Neural cell (in vitro differentiated cells): ENCODE results near the gene SUMO3. TPM values are rescaled to one million over a fixed set of nuclear protein-coding genes. Genes with fewer than 3 reads are reported as not detected.

Experiments used
- H2AFZ ChIP-seq: fragments of 200-600, 300-800 bp; sonication (generic), shearing (Covaris generic); 2 replicates; pipeline ENCODE4 v1.6.0; 2014; ENCODE audit warnings: low read depth, mild to moderate bottlenecking, antibody characterized with exemption, low read length, moderate library complexity
- H3F3A ChIP-seq: fragments of 200-600 bp; shearing (Covaris generic); 2 replicates; pipeline ENCODE4 v1.6.1; 2016; ENCODE audit warnings: mild to moderate bottlenecking, moderate library complexity, mixed read lengths, antibody characterized with exemption, low read length; ENCODE audit not compliant: insufficient read depth, poor library complexity, severe bottlenecking
- H3K27ac ChIP-seq: fragments of 200-600, 300-800 bp; sonication (generic), shearing (Covaris generic); 2 replicates; pipeline ENCODE4 v1.5.1; 2014; ENCODE audit warnings: mild to moderate bottlenecking, low read length, moderate library complexity
- H3K27me3 ChIP-seq: fragments of 300-800, 200-600 bp; sonication (generic), shearing (Covaris generic); 2 replicates; pipeline ENCODE4 v1.6.0; 2014; ENCODE audit warnings: mild to moderate bottlenecking, low read depth, low read length, moderate library complexity; ENCODE audit not compliant: insufficient read depth
- H3K36me3 ChIP-seq: fragments of 300-800, 200-600 bp; sonication (generic), shearing (Covaris generic); 2 replicates; pipeline ENCODE4 v1.5.1; 2014; ENCODE audit warnings: mild to moderate bottlenecking, antibody characterized with exemption, low read length, moderate library complexity; ENCODE audit not compliant: insufficient read depth
- H3K4me2 ChIP-seq: fragments of 300-800, 200-600 bp; sonication (generic), shearing (Covaris generic); 2 replicates; pipeline ENCODE4 v1.6.0; 2014; ENCODE audit warnings: mild to moderate bottlenecking, low read length
- H3K4me3 ChIP-seq: fragments of 300-800, 200-600 bp; sonication (generic), shearing (Covaris generic); 2 replicates; pipeline ENCODE4 v1.5.1; 2014; ENCODE audit warnings: mild to moderate bottlenecking, low read length, moderate library complexity
- H3K79me2 ChIP-seq: fragments of 200-600 bp; shearing (Covaris generic); replicated peaks from 2 replicates; pipeline ENCODE4 v1.6.0; 2014; ENCODE audit warnings: mild to moderate bottlenecking, low read length, moderate library complexity; ENCODE audit not compliant: insufficient read depth
- H3K9ac ChIP-seq: fragments of 300-800, 200-600 bp; sonication (generic), shearing (Covaris generic); 2 replicates; pipeline ENCODE4 v1.6.1; 2016; ENCODE audit warnings: mild to moderate bottlenecking, low read length, mixed read lengths
- H3K9me2 ChIP-seq: fragments of 200-600 bp; shearing (Covaris generic); 2 replicates; pipeline ENCODE4 v1.6.1; 2016; ENCODE audit warnings: mild to moderate bottlenecking, low read length, mixed read lengths; ENCODE audit not compliant: insufficient read depth
- H3K9me3 ChIP-seq: fragments of 200-600, 300-800 bp; sonication (generic), shearing (Covaris generic); 2 replicates; pipeline ENCODE4 v1.6.1; 2016; ENCODE audit warnings: mild to moderate bottlenecking, mixed run types, low read length, moderate library complexity, mixed read lengths
- H4K20me1 ChIP-seq: fragments of 200-600 bp; shearing (Covaris generic); 2 replicates; pipeline ENCODE4 v1.6.1; 2016; ENCODE audit warnings: mild to moderate bottlenecking, mixed run types; ENCODE audit not compliant: insufficient read depth
- CTCF ChIP-seq: fragments of 450-650 bp; IDR thresholded peaks from 2 replicates; pipeline ENCODE4 v1.5.1; 2014; ENCODE audit warnings: antibody characterized with exemption, mild to moderate bottlenecking, moderate library complexity; ENCODE audit not compliant: poor library complexity, severe bottlenecking
- EP300 ChIP-seq: fragments of 450-650 bp; conservative IDR thresholded peaks from 2 replicates; pipeline ENCODE4 v1.6.1; 2014; ENCODE audit warnings: antibody characterized with exemption, mild to moderate bottlenecking, moderate library complexity; ENCODE audit not compliant: poor library complexity, severe bottlenecking
- EZH2 ChIP-seq: fragments of 200-600, 300-800 bp; shearing (Covaris generic), sonication (generic); IDR thresholded peaks from 2 replicates; pipeline ENCODE4 v1.6.1; 2014; ENCODE audit warnings: antibody characterized with exemption, low read length, borderline replicate concordance, mild to moderate bottlenecking; ENCODE audit not compliant: insufficient read depth, poor library complexity, severe bottlenecking
- MXI1 ChIP-seq: fragments of 450-650 bp; conservative IDR thresholded peaks from 2 replicates; pipeline ENCODE4 v1.6.1; 2014; ENCODE audit warnings: antibody characterized with exemption, mild to moderate bottlenecking; ENCODE audit not compliant: poor library complexity, severe bottlenecking
- POLR2AphosphoS5 ChIP-seq: IDR thresholded peaks from 2 replicates; pipeline ENCODE4 v1.6.1; 2012
- RAD21 ChIP-seq: fragments of 450-650 bp; conservative IDR thresholded peaks from 2 replicates; pipeline ENCODE4 v1.6.1; 2014; ENCODE audit warnings: antibody characterized with exemption, mild to moderate bottlenecking, moderate library complexity
- REST ChIP-seq: IDR thresholded peaks from 2 replicates; pipeline ENCODE4 v1.6.1; 2012; ENCODE audit warnings: borderline replicate concordance
- SMC3 ChIP-seq: fragments of 450-650 bp; conservative IDR thresholded peaks from 2 replicates; pipeline ENCODE4 v1.6.1; 2014; ENCODE audit warnings: antibody characterized with exemption, mild to moderate bottlenecking, moderate library complexity; ENCODE audit not compliant: poor library complexity
- TAF1 ChIP-seq: IDR thresholded peaks from 2 replicates; pipeline ENCODE4 v1.6.1; 2012; ENCODE audit warnings: low read depth
- polyA plus RNA-seq: library from polyadenylated mRNA; depleted of rRNA; stranded (reverse); fragments of >200 nt; gene quantifications from 2 replicates; pipeline ENCODE4 v1.2.3, GENCODE V29; 2014

The SUMO3 gene
- polyA plus RNA-seq, 1 donor from 2014 or later, result 113 TPM

- Histone ChIP-seq H4K20me1 (no peaks in the 10 kb centered on the region), H2AFZ (no peak overlapping the region)
- TF ChIP-seq SMC3, result no peak
- TF ChIP-seq REST, result no peak
- no peak for TF ChIP-seq MXI1
These were observed 24.2 kb upstream of the SUMO3 start for GRCh38 chr21:44842087-44842486.

GRCh38 chr21:44840771-44841170, 22.9 kb upstream of the SUMO3 start:
- no peaks in the 10 kb centered on the region for H3K36me3 ChIP-seq
- no peak overlapping the region for H3K27ac ChIP-seq
- H3K27me3 ChIP-seq, result no peaks in the 10 kb centered on the region
- no peaks in the 10 kb centered on the region for H3K9me2 ChIP-seq
- H3F3A ChIP-seq, result no peaks in the 10 kb centered on the region
- no peak overlapping the region for H3K4me3 ChIP-seq
- no peak overlapping the region for H2AFZ ChIP-seq
- H3K4me2 ChIP-seq, result no peak overlapping the region
- H3K9me3 ChIP-seq, result no peaks in the 10 kb centered on the region
- H4K20me1 ChIP-seq, result no peaks in the 10 kb centered on the region
- no peak overlapping the region for H3K9ac ChIP-seq
- no peaks in the 10 kb centered on the region for H3K79me2 ChIP-seq
- TF ChIP-seq REST (no peak), POLR2AphosphoS5 (no peak), MXI1 (no peak), SMC3 (no peak), RAD21 (no peak), EZH2 (no peak), TAF1 (no peak), CTCF (no peak), EP300 (no peak)

More at GRCh38 chr21:44842087-44842486, 24.2 kb upstream of the SUMO3 start:
- no peaks in the 10 kb centered on the region for H3K36me3 ChIP-seq
- H3K9me3 ChIP-seq, result no peaks in the 10 kb centered on the region
- H3K9ac ChIP-seq, result no peak overlapping the region
- H3K27ac ChIP-seq, result no peak overlapping the region
- no peaks in the 10 kb centered on the region for H3K9me2 ChIP-seq
- H3F3A ChIP-seq, result no peaks in the 10 kb centered on the region
- no peak overlapping the region for H3K4me2 ChIP-seq
- no peaks in the 10 kb centered on the region for H3K79me2 ChIP-seq
- H3K4me3 ChIP-seq, result no peak overlapping the region
- H3K27me3 ChIP-seq, result no peaks in the 10 kb centered on the region
